WERI-Rb-1 (cell line): Measurements from ENCODE around the gene TLE7.

Experiments used
- DNase-seq: peaks from one replicate; pipeline ENCODE4 v3.0.0-alpha.2; 2020
- H3K27ac ChIP-seq: fragments of 250-450 bp; sonication (Bioruptor Pico); 2 replicates; pipeline ENCODE4 v1.5.1; 2020; ENCODE audit warnings: mild to moderate bottlenecking, moderate library complexity
- H3K27me3 ChIP-seq: fragments of 250-450 bp; sonication (Bioruptor Pico); 2 replicates; pipeline ENCODE4 v1.5.1; 2021; ENCODE audit warnings: mild to moderate bottlenecking, low read depth, moderate library complexity; ENCODE audit not compliant: insufficient read depth, severe bottlenecking
- H3K36me3 ChIP-seq: fragments of 250-450 bp; sonication (Bioruptor Pico); 2 replicates; pipeline ENCODE4 v1.5.1; 2020; ENCODE audit warnings: mild to moderate bottlenecking, moderate library complexity
- H3K4me3 ChIP-seq: 2 replicates; pipeline ENCODE4 v1.5.1; 2011; ENCODE audit warnings: low read depth, mild to moderate bottlenecking, control low read depth, low read length
- H3K9me3 ChIP-seq: fragments of 250-450 bp; sonication (Bioruptor Pico); 2 replicates; pipeline ENCODE4 v1.5.1; 2021; ENCODE audit warnings: mild to moderate bottlenecking, moderate library complexity; ENCODE audit not compliant: severe bottlenecking
- CTCF ChIP-seq: IDR thresholded peaks from 2 replicates; pipeline ENCODE4 v1.5.1; 2011; ENCODE audit warnings: low read depth, mild to moderate bottlenecking, control low read depth, inconsistent platforms, low read length

Gene TLE7

GRCh38 chr16:71472931-71473330 is 31.1 kb upstream of the TLE7 start:
- Histone ChIP-seq H3K27me3 (no peaks in the 10 kb centered on the region), H3K4me3 (no peak overlapping the region), H3K36me3 (no peaks in the 10 kb centered on the region), H3K9me3 (no peaks in the 10 kb centered on the region), H3K27ac (no peak overlapping the region)
- no peak for TF ChIP-seq CTCF
- DNase-seq: no peak

- Histone ChIP-seq H3K27me3 (no peaks in the 10 kb centered on the region), H3K36me3 (no peaks in the 10 kb centered on the region), H3K9me3 (no peaks in the 10 kb centered on the region), H3K27ac (no peak overlapping the region), H3K4me3 (no peak overlapping the region)
- no peak for DNase-seq
- no peak for TF ChIP-seq CTCF
Observed at GRCh38 chr16:71472051-71472450, 30.2 kb upstream of the TLE7 start.

GRCh38 chr16:71467810-71468209 is 26.0 kb upstream of the TLE7 start:
- DNase-seq: no peak
- Histone ChIP-seq H3K27ac (no peak overlapping the region), H3K9me3 (no peaks in the 10 kb centered on the region), H3K36me3 (no peaks in the 10 kb centered on the region), H3K27me3 (no peaks in the 10 kb centered on the region), H3K4me3 (no peak overlapping the region)
- no peak for TF ChIP-seq CTCF

GRCh38 chr16:71464231-71464630 is 22.4 kb upstream of the TLE7 start:
- Histone ChIP-seq H3K36me3 (no peaks in the 10 kb centered on the region), H3K27ac (no peak overlapping the region)

DNA sequence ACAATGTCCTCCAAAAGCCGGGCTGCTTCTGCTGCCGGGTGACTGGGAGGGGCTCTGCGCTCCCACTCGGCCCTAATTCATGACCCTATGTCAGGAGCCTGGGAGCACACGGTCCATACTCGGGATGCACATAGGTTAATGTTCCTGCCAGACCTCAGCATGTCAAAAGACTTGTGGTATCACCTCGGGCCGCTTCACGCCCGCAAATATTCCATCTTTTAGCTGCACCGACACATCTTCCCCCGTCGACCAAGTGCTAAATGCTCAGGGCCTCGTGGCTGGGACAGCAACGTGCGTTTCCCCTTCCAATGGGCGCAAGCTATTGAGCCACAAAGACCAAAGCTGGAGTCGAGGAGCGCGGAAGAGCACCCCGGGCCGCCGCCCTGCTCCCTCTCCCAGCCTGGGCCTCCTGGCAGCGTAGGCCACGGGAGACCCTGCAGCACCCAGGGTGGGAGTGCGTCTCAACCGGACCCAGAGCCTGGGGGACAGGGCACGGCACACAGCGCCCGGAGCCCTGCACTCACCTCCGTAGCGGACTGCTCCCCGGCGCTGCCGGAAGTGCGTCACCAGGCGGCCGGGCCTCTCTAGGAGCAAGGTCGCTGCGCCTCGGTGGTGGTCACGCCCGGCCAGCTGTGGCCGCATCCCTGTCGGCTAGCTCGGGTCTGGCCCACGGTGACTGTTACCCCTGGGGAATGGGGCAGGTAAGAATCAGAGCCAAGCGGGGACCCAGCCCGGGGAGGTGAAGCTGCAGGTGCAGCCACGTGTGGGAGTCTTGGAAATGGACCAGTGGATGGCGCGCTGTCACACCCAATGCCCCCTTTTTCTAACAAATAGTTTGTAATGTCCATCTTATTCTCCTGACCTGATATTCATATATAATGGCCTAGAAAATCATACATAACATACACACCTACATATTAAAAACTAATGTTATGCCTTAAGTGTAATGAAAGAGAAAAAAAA is 20.1 kb upstream of the TLE7 start, which contains the start of gene ZNF23:
Gene ZNF23 (minus strand): TSS at position 562 of the 963 bp plus-strand sequence. CDS start 5,451 bp downstream, outside the sequence.
- H3K4me3 ChIP-seq: peak within 1 kb of the TSS; percentile 99
- no peaks in the 10 kb centered on the region for H3K27me3 ChIP-seq
- H3K36me3 ChIP-seq: no peaks in the 10 kb centered on the region
- peak; percentile 80 for DNase-seq
- peak within 1 kb of the TSS; percentile 67 for H3K27ac ChIP-seq
- no peaks in the 10 kb centered on the region for H3K9me3 ChIP-seq
- TF ChIP-seq CTCF: no peak

More at GRCh38 chr16:71464231-71464630, 22.4 kb upstream of the TLE7 start:
- Histone ChIP-seq H3K4me3 (no peak overlapping the region), H3K9me3 (no peaks in the 10 kb centered on the region), H3K27me3 (no peaks in the 10 kb centered on the region)
- DNase-seq: no peak
- no peak for TF ChIP-seq CTCF

DNA sequence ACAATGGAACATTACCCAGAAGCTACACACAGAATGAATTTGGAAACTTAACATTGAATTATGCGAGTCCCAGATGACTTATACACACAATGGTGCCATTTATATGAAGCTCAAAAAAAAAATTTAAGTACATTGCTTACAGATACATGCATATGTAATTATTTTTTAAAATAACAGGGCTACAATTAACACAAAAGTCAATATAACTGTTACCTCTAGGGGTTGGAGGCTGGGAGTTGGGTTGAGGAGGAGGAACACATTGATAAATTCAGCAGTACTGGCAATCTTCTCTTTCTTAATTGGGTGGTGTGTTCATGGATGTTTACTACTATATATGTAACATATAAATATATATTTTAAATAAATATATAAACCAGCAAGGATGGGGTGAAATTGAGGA is 19.1 kb upstream of the TLE7 start:
- H3K4me3 ChIP-seq: no peak overlapping the region; the same call in none of the 2 replicates
- no peaks in the 10 kb centered on the region for H3K27me3 ChIP-seq
- H3K36me3 ChIP-seq: no peaks in the 10 kb centered on the region
- no peak for TF ChIP-seq CTCF
- H3K9me3 ChIP-seq: no peaks in the 10 kb centered on the region
- H3K27ac ChIP-seq: no peak overlapping the region
- no peak for DNase-seq
